Activated CD8-positive, alpha-beta memory T cell treated with anti-CD3 and anti-CD28 coated beads for 4 hours (primary cell): ENCODE data around the gene ANO10.
"Not testable (repeated sequence)": the region's sequence is repeated elsewhere in the genome, so short reads cannot be mapped to it uniquely, and the experiment has no call there.

Experiments used
- DNase-seq, 2 donors: peaks; one replicate each; pipeline ENCODE4 v3.0.0-alpha.2; 2020; ENCODE audit warnings: low read depth in 2 of 2

ANO10 gene

GRCh38 chr3:43521941-43522340 lies 99.9 kb downstream of the ANO10 start:
- DNase-seq: no peak

- not testable (repeated sequence) for DNase-seq
Measured at GRCh38 chr3:43518515-43518914, 103.3 kb downstream of the ANO10 start.

GRCh38 chr3:43515970-43516635 lies 105.7 kb downstream of the ANO10 start:
- DNase-seq: no peak

GRCh38 chr3:43515208-43515917 lies 106.4 kb downstream of the ANO10 start:
- DNase-seq: no peak

GRCh38 chr3:43512754-43513404 lies 108.9 kb downstream of the ANO10 start:
- no peak for DNase-seq

GRCh38 chr3:43506644-43507043 lies 115.2 kb downstream of the ANO10 start:
- DNase-seq: no peak

- DNase-seq: no peak
Measured at GRCh38 chr3:43505351-43505750, 116.5 kb downstream of the ANO10 start.

- DNase-seq: no peak
Measured at GRCh38 chr3:43503067-43503728, 118.6 kb downstream of the ANO10 start.

- no peak for DNase-seq
Measured at GRCh38 chr3:43499256-43499655, 122.6 kb downstream of the ANO10 start.

GRCh38 chr3:43497905-43498365 lies 123.9 kb downstream of the ANO10 start:
- no peak for DNase-seq

- DNase-seq: no peak
Measured at GRCh38 chr3:43497422-43497821, 124.4 kb downstream of the ANO10 start.

- DNase-seq: no peak
Measured at GRCh38 chr3:43496740-43497375, 125.0 kb downstream of the ANO10 start.

- DNase-seq: not testable (repeated sequence)
Measured at GRCh38 chr3:43492932-43493331, 128.9 kb downstream of the ANO10 start.

GRCh38 chr3:43491807-43492206 lies 130.0 kb downstream of the ANO10 start:
- DNase-seq: not testable (repeated sequence)

- DNase-seq: no peak
Measured at GRCh38 chr3:43490640-43491185, 131.1 kb downstream of the ANO10 start.

- no peak for DNase-seq
Measured at GRCh38 chr3:43489930-43490329, 131.9 kb downstream of the ANO10 start.

GRCh38 chr3:43485931-43486330 lies 135.9 kb downstream of the ANO10 start:
- no peak for DNase-seq

- DNase-seq: no peak
Measured at GRCh38 chr3:43484926-43485488, 136.8 kb downstream of the ANO10 start.

GRCh38 chr3:43481375-43481774 lies 140.4 kb downstream of the ANO10 start:
- no peak for DNase-seq

- DNase-seq: not testable (repeated sequence)
Measured at GRCh38 chr3:43478839-43479238, 143.0 kb downstream of the ANO10 start.

- no peak for DNase-seq
Measured at GRCh38 chr3:43478118-43478785, 143.6 kb downstream of the ANO10 start.
